HEK293 (cell line): ENCODE results near the gene NARS2.
"Not testable (repeated sequence)": the region's sequence is repeated elsewhere in the genome, so short reads cannot be mapped to it uniquely, and the experiment has no call there.

ENCODE experiments used
- KLF8 ChIP-seq: fragments of 450-650 bp; formaldehyde crosslinking; IDR thresholded peaks from 2 replicates; pipeline ENCODE4 v1.5.1; 2016; ENCODE audit warnings: missing biosample characterization, missing genetic modification characterization
- REST ChIP-seq: fragments of 450-650 bp; formaldehyde crosslinking; IDR thresholded peaks from 2 replicates; pipeline ENCODE4 v1.5.1; 2016; ENCODE audit warnings: missing biosample characterization, missing genetic modification characterization
- YY1 ChIP-seq: fragments of 450-650 bp; formaldehyde crosslinking; IDR thresholded peaks from 2 replicates; pipeline ENCODE4 v1.5.1; 2018; ENCODE audit warnings: missing biosample characterization, missing genetic modification characterization
- ZBTB21 ChIP-seq: fragments of 450-650 bp; formaldehyde crosslinking; IDR thresholded peaks from 2 replicates; pipeline ENCODE4 v1.5.1; 2017; ENCODE audit warnings: missing biosample characterization, missing genetic modification characterization
- ZEB2 ChIP-seq: fragments of 450-650 bp; formaldehyde crosslinking; IDR thresholded peaks from 2 replicates; pipeline ENCODE4 v1.5.1; 2016; ENCODE audit warnings: missing biosample characterization, missing genetic modification characterization
- ZNF146 ChIP-seq: fragments of 450-650 bp; formaldehyde crosslinking; IDR thresholded peaks from 2 replicates; pipeline ENCODE4 v1.5.1; 2016; ENCODE audit warnings: missing biosample characterization, missing genetic modification characterization
- ZNF239 ChIP-seq: fragments of 450-650 bp; formaldehyde crosslinking; IDR thresholded peaks from 2 replicates; pipeline ENCODE4 v1.5.1; 2016; ENCODE audit warnings: missing biosample characterization, missing genetic modification characterization
- ZNF423 ChIP-seq: fragments of 450-650 bp; formaldehyde crosslinking; IDR thresholded peaks from 2 replicates; pipeline ENCODE4 v1.5.1; 2016; ENCODE audit warnings: missing biosample characterization, missing genetic modification characterization
- ZNF513 ChIP-seq: fragments of 450-650 bp; IDR thresholded peaks from 2 replicates; pipeline ENCODE4 v1.5.1; 2018; ENCODE audit warnings: missing biosample characterization, missing genetic modification characterization
- ZNF529 ChIP-seq: fragments of 450-650 bp; formaldehyde crosslinking; IDR thresholded peaks from 2 replicates; pipeline ENCODE4 v1.5.1; 2017; ENCODE audit warnings: missing genetic modification characterization, missing biosample characterization; ENCODE audit not compliant: insufficient replicate concordance
- ZNF785 ChIP-seq: fragments of 450-650 bp; formaldehyde crosslinking; IDR thresholded peaks from 2 replicates; pipeline ENCODE4 v1.5.1; 2016; ENCODE audit warnings: missing biosample characterization, missing genetic modification characterization
- TF ChIP-seq, protein P1 (sequence below): fragments of 450-650 bp; formaldehyde crosslinking; IDR thresholded peaks from 2 replicates; pipeline ENCODE4 v1.5.1; 2016; ENCODE audit warnings: missing biosample characterization, missing genetic modification characterization

- not testable (repeated sequence) for TF ChIP-seq ZNF529 (tag by site-specific recombination); ZNF239; ZNF513; YY1 (tag by site-specific recombination); ZNF146 (tag by site-specific recombination); ZNF423 (tag by site-specific recombination); REST (tag by site-specific recombination); KLF8 (tag by site-specific recombination); ZNF785 (tag by site-specific recombination); ZBTB21 (tag by site-specific recombination); ZEB2 (tag by site-specific recombination)
- TF ChIP-seq, protein P1, sequence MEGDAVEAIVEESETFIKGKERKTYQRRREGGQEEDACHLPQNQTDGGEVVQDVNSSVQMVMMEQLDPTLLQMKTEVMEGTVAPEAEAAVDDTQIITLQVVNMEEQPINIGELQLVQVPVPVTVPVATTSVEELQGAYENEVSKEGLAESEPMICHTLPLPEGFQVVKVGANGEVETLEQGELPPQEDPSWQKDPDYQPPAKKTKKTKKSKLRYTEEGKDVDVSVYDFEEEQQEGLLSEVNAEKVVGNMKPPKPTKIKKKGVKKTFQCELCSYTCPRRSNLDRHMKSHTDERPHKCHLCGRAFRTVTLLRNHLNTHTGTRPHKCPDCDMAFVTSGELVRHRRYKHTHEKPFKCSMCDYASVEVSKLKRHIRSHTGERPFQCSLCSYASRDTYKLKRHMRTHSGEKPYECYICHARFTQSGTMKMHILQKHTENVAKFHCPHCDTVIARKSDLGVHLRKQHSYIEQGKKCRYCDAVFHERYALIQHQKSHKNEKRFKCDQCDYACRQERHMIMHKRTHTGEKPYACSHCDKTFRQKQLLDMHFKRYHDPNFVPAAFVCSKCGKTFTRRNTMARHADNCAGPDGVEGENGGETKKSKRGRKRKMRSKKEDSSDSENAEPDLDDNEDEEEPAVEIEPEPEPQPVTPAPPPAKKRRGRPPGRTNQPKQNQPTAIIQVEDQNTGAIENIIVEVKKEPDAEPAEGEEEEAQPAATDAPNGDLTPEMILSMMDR (tag by site-specific recombination) = not testable (repeated sequence)
Observed at GRCh38 chr11:78564037-78564436, 10.6 kb downstream of the NARS2 start.
